ENCODE measurements around the gene ALKBH3. TPM values are rescaled to one million over a fixed set of nuclear protein-coding genes. Genes with fewer than 3 reads are reported as not detected.

ALKBH3 gene
- total and polyA plus RNA-seq, 8 donors = 13.9 to 29.1 (median 17.5) TPM

DNA sequence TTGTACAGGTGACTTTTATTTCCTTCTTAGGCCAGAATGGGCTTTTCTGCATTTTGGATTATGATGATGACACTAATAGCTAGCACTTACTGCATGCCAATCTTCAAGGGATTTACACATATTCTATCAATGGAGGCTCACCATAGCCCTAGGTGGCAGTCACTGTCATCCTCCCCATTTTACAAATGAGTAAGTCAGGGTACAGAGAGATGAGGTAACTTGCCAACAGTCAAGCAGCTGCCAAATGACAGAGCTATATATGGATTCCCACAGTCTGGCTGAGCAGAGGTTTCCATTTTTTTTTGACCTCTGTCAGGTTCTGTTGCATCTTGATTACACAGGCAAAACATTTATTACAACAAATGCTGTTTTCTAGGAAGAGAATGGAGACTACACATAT, 38.0 kb downstream of the ALKBH3 start:
- DNase-seq = no peak
- H3K4me1 ChIP-seq = peaks cover 0 to 3% (median 0%) of the 10 kb centered on the region in 3 donors
- H3K9me3 ChIP-seq = no peaks in the 10 kb centered on the region
- no peak overlapping the region for H3K27ac ChIP-seq
- no peak overlapping the region for H3K4me3 ChIP-seq
- no peak for ATAC-seq
- intact Hi-C loops (cut with DNase I) = no loop called here
- TF ChIP-seq, protein P1, sequence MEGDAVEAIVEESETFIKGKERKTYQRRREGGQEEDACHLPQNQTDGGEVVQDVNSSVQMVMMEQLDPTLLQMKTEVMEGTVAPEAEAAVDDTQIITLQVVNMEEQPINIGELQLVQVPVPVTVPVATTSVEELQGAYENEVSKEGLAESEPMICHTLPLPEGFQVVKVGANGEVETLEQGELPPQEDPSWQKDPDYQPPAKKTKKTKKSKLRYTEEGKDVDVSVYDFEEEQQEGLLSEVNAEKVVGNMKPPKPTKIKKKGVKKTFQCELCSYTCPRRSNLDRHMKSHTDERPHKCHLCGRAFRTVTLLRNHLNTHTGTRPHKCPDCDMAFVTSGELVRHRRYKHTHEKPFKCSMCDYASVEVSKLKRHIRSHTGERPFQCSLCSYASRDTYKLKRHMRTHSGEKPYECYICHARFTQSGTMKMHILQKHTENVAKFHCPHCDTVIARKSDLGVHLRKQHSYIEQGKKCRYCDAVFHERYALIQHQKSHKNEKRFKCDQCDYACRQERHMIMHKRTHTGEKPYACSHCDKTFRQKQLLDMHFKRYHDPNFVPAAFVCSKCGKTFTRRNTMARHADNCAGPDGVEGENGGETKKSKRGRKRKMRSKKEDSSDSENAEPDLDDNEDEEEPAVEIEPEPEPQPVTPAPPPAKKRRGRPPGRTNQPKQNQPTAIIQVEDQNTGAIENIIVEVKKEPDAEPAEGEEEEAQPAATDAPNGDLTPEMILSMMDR (IDR thresholded peaks at IDR 0.05) = no peak
- FAIRE-seq = no peak
- no peaks in the 10 kb centered on the region for H3K27me3 ChIP-seq
- peaks cover 0 to 28% (median 3%) of the 10 kb centered on the region in 3 donors for H3K36me3 ChIP-seq

DNA sequence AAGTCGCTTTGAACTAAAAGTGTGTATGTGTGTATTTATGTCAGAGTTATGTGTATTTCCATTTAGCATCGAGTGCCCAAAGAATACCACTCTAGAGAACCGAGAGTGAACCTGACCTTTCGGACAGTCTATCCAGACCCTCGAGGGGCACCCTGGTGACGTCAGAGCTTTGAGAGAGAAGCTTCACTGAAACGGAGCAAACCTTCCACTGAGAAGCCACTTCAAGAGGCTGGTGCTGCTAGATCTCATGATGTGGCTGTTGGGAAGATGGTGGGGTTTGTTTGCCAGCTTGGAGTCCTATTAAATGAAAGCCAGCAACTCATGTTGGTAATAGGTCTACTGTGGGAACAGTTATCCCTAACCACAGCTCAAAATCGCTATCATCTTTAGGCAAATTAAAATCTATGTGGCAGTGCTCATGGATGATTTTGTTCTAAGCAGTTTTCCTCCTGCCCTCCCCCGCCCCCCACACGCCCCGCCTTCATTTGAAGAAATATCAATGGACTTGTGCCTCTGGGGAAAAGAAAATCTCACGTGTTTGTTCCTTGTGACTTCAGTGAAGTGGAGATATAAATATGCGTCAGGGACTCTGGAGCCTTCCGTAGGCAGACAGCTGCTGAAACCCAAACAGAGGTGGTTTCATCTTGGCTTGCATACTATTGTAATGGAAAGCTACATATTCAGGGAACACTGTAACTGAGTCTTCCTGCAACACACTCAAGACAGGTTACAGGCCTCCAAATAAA, 39.4 kb downstream of the ALKBH3 start:
- H3K4me1 ChIP-seq = peaks cover 0 to 4% (median 0%) of the 10 kb centered on the region in 3 donors
- no peaks in the 10 kb centered on the region for H3K27me3 ChIP-seq
- DNase-seq (no peak), ATAC-seq (no peak), FAIRE-seq (no peak)
- H3K36me3 ChIP-seq = peaks cover 0 to 28% (median 3%) of the 10 kb centered on the region in 3 donors
- no peaks in the 10 kb centered on the region for H3K9me3 ChIP-seq
- H3K27ac ChIP-seq = peak overlapping the region in 2 of 4 donors; percentile 43 to 46
- TF ChIP-seq, protein P1 (IDR thresholded peaks at IDR 0.05) = no peak
- 85 to 89% methylated on average over 14 of the region's 14 CpGs for WGBS, 2 donors
- H3K4me3 ChIP-seq = no peak overlapping the region
- intact Hi-C loops (cut with DNase I) = loop anchor here in 1 of 3 donors (10.0 kb wide), 1 partner anchor 115 kb away; no protein-coding TSS in a partner anchor

DNA sequence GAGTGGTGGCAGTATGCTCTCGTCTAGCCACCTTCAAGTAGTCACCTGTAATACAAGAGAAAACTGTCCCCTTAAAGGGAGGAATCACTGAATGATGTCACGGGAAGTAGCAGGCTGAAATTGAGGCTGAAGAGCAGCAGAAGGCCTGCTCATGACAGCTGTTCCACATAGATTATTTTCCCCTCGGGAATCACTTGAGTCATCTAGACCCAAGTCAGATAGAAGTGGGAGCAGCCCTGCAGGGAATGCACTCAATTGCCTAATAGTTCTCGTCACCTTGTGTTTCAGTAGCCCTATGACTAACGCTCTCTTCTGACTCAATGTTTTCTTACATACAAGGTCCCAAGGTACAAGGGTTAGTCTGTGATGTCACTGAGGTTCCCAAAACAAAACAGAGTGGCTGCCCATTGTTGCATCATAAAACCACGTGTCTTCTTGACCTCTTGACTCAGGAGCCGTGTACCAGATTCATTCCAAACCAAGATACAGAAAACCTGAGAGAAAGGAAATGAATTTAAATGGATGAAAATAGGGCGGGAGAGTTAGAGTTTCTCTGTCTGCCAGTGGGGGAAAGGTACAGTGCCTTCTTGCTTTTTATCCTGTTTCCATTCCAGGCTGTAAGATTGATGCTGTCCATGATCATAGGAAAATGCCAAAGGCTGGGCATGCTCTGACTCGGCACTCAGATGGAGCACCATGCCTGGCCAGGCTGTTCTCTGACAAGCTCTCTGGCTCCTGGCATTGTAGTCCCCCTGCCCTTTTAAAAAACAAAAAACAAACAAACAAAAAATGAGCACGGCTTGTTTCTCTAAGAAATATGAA, 40.2 kb downstream of the ALKBH3 start:
- WGBS, 2 donors = 67 to 76% methylated on average over 10 of the region's 10 CpGs
- Histone ChIP-seq H3K27ac (peak overlapping the region in 2 of 4 donors; percentile 43 to 46), H3K36me3 (peaks cover 0 to 23% (median 3%) of the 10 kb centered on the region in 3 donors), H3K4me1 (peaks cover 0 to 7% (median 0%) of the 10 kb centered on the region in 3 donors), H3K9me3 (no peaks in the 10 kb centered on the region), H3K27me3 (no peaks in the 10 kb centered on the region), H3K4me3 (no peak overlapping the region)
- TF ChIP-seq, protein P1 (IDR thresholded peaks at IDR 0.05) = no peak
- FAIRE-seq = no peak
- intact Hi-C loops (cut with DNase I) = loop anchor here in 1 of 3 donors (10.0 kb wide), 1 partner anchor 114 kb away; no protein-coding TSS in a partner anchor
- ATAC-seq = peak; percentile 75 to 91 (median 80)
- DNase-seq = peak in 2 of 6 donors; percentile 41 to 71

DNA sequence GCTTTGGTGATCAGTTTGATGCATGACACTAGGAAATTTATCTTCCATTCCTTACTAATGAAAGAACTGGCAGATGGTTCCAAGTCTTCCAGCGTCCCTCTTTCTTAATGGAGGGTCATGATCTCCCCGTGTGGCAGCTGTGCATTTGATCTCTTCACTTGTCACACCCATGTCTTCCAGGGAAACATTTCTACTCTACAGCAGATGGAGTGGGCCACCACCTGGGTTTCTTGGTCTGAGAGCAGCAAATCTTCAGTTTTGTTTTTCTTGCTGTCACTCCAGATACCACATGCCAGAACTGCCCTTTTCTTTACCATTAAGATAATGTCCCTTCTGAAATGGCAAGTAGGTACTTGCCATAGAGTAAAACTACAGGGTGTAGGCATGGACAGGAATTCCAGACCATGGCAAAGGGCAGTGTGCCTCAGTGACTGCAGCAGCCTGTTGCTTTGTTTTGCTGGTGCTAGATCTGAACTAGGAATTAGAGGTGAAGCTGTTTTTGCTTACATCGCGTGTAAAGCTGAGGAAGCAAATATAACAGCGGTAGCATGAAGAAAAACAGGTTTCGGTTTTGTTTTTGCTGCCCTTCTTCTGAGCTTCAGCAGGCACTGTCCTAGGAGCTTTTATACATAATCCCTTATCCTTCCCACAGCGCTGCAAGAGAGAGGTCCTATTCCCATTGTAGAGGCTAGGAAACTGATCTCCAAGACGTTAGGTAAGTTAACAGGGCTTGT, 41.1 kb downstream of the ALKBH3 start:
- peaks cover 0 to 23% (median 3%) of the 10 kb centered on the region in 3 donors for H3K36me3 ChIP-seq
- intact Hi-C loops (cut with DNase I) = loop anchor here in 1 of 3 donors (10.0 kb wide), 1 partner anchor 113 kb away; no protein-coding TSS in a partner anchor
- TF ChIP-seq, protein P1 (IDR thresholded peaks at IDR 0.05) = no peak

More for the DNA sequence above, 41.1 kb downstream of the ALKBH3 start:
- H3K9me3 ChIP-seq = no peaks in the 10 kb centered on the region
- WGBS, 2 donors = 86 to 91% methylated on average over 8 of the region's 8 CpGs
- peaks cover 0 to 7% (median 0%) of the 10 kb centered on the region in 3 donors for H3K4me1 ChIP-seq
- DNase-seq (no peak), FAIRE-seq (no peak), ATAC-seq (no peak)
- no peaks in the 10 kb centered on the region for H3K27me3 ChIP-seq
- H3K27ac ChIP-seq = no peak overlapping the region
- no peak overlapping the region for H3K4me3 ChIP-seq
